T follicular helper cell (primary cell): ENCODE measurements around the gene MTERF4.

Experiments used
- DNase-seq: peaks from one replicate; pipeline ENCODE4 v3.0.0-alpha.2; 2020; ENCODE audit warnings: low read depth
- total RNA-seq, 2 experiments: gene quantifications; one replicate each; lab custom pipeline; 2026; lab: John Stamatoyannopoulos, UW

MTERF4 gene
- 64.8 to 174 reads per million in 2 experiments for total RNA-seq

GRCh38 chr2:241102239-241102803 is at the start of gene MTERF4:
MTERF4 (minus strand) TSS chr2:241102287; CDS start chr2:241102273, 14 bp downstream.
- DNase-seq = peak; percentile 82

- no peak for DNase-seq
These were observed 48.8 kb upstream of the MTERF4 start for GRCh38 chr2:241150660-241151530.

- DNase-seq = peak; percentile 95
These were observed 48.0 kb upstream of the MTERF4 start, which contains the start of gene PPP1R7 for GRCh38 chr2:241149925-241150659. PPP1R7 (plus strand) TSS chr2:241150467; CDS start chr2:241150496, 29 bp downstream.

- no peak for DNase-seq
These were observed 47.5 kb upstream of the MTERF4 start for GRCh38 chr2:241149675-241149924.

- DNase-seq = peak; percentile 91
These were observed 47.0 kb upstream of the MTERF4 start, which contains the start of gene PASK for GRCh38 chr2:241148891-241149674. PASK (minus strand) TSS chr2:241149472; CDS start chr2:241143032, 6,440 bp downstream.

GRCh38 chr2:241148239-241148638 is 46.2 kb upstream of the MTERF4 start:
- no peak for DNase-seq

- no peak for DNase-seq
These were observed 45.2 kb upstream of the MTERF4 start for GRCh38 chr2:241147336-241147735.

- DNase-seq = no peak
These were observed 44.2 kb upstream of the MTERF4 start for GRCh38 chr2:241146286-241146685.

GRCh38 chr2:241142593-241142992 is 40.5 kb upstream of the MTERF4 start:
- DNase-seq = no peak

GRCh38 chr2:241142063-241142462 is 40.0 kb upstream of the MTERF4 start:
- no peak for DNase-seq

- no peak for DNase-seq
These were observed 39.2 kb upstream of the MTERF4 start for GRCh38 chr2:241141214-241141770.

- no peak for DNase-seq
These were observed 38.4 kb upstream of the MTERF4 start for GRCh38 chr2:241140445-241140840.

- DNase-seq = no peak
These were observed 37.7 kb upstream of the MTERF4 start for GRCh38 chr2:241139531-241140444.

- DNase-seq = no peak
These were observed 36.4 kb upstream of the MTERF4 start for GRCh38 chr2:241138471-241138870.

- no peak for DNase-seq
These were observed 35.4 kb upstream of the MTERF4 start for GRCh38 chr2:241137276-241138190.

- DNase-seq = no peak
These were observed 34.7 kb upstream of the MTERF4 start for GRCh38 chr2:241136661-241137260.

- no peak for DNase-seq
These were observed 34.1 kb upstream of the MTERF4 start for GRCh38 chr2:241136191-241136590.

- no peak for DNase-seq
These were observed 33.6 kb upstream of the MTERF4 start for GRCh38 chr2:241135737-241136136.

GRCh38 chr2:241134711-241135110 is 32.6 kb upstream of the MTERF4 start:
- no peak for DNase-seq
